Keratinocyte (primary cell): ENCODE results near the gene ZBTB20.

Source experiments
- EZH2 ChIP-seq: IDR thresholded peaks from one replicate; pipeline ENCODE4 v1.6.1; 2012; ENCODE audit warnings: inconsistent platforms, mild to moderate bottlenecking, low read length, moderate library complexity
- TF ChIP-seq, protein P1 (sequence below), 3 experiments: IDR thresholded peaks in 1 of 3; conservative IDR thresholded peaks in 1 of 3; optimal IDR thresholded peaks in 1 of 3; 2 replicates in 2 of 3; 3 replicates in 1 of 3; pipeline versions ENCODE3 to v1.5.1; 2011; ENCODE audit warnings: low read length in 3 of 3, mild to moderate bottlenecking in 3 of 3, moderate library complexity in 2 of 3, control low read depth in 1 of 3, inconsistent platforms in 1 of 3; ENCODE audit not compliant: insufficient read depth in 2 of 3; ENCODE audit errors: extremely low read depth in 1 of 3

- TF ChIP-seq, protein P1, sequence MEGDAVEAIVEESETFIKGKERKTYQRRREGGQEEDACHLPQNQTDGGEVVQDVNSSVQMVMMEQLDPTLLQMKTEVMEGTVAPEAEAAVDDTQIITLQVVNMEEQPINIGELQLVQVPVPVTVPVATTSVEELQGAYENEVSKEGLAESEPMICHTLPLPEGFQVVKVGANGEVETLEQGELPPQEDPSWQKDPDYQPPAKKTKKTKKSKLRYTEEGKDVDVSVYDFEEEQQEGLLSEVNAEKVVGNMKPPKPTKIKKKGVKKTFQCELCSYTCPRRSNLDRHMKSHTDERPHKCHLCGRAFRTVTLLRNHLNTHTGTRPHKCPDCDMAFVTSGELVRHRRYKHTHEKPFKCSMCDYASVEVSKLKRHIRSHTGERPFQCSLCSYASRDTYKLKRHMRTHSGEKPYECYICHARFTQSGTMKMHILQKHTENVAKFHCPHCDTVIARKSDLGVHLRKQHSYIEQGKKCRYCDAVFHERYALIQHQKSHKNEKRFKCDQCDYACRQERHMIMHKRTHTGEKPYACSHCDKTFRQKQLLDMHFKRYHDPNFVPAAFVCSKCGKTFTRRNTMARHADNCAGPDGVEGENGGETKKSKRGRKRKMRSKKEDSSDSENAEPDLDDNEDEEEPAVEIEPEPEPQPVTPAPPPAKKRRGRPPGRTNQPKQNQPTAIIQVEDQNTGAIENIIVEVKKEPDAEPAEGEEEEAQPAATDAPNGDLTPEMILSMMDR (optimal IDR thresholded peaks at IDR 0.05 in 1 of 3, IDR thresholded peaks at IDR 0.05 in 1 of 3, conservative IDR thresholded peaks at IDR 0.05 in 1 of 3; ENCODE audit: extremely low read depth in 1 of 3, insufficient read depth in 2 of 3, low read length in 3 of 3), result no peak
- TF ChIP-seq EZH2, result no peak
Measured at GRCh38 chr3:114953215-114953799, 193.8 kb downstream of the ZBTB20 start.
